ENCODE measurements around the gene GAD2. TPM values are rescaled to one million over a fixed set of nuclear protein-coding genes. Genes with fewer than 3 reads are reported as not detected.
A peak's percentile ranks its signal among the peaks of the same experiment; 100 is the strongest.

The GAD2 gene
- total RNA-seq, 1 experiment from 2014 or later: not detected

- no peak for DNase-seq (ENCODE audit: low read depth, low spot score)
- in situ Hi-C loops (cut with HindIII; ENCODE audit: low pct_unique_long_range_greater_than_20kb, low sequenced_read_pairs): no loop called here
Observed at GRCh38 chr10:26290236-26290635, 73.7 kb downstream of the GAD2 start.

GRCh38 chr10:26291721-26292480, 75.3 kb downstream of the GAD2 start:
- no peak for DNase-seq (ENCODE audit: low read depth, low spot score)
- in situ Hi-C loops (cut with HindIII; ENCODE audit: low pct_unique_long_range_greater_than_20kb, low sequenced_read_pairs): no loop called here

DNA sequence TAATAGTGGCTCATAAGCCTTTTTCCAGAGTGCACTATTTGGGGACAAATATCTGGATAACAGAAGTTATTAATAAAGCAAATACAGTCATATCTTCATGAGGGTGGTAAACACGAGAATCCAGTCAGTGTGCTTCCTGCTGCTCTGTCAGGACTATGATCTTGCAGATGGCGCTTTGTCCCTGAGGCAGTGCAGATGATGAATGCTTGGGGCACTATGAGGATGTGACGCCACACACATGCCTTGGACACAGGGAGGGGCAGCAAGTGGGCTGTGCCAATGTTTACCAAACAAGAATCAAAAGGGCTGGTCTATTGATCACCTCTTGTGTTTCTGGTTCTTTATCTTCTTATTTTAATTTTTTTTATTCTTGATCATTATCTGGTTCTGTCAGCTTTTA, 79.8 kb downstream of the GAD2 start:
- in situ Hi-C loops (cut with HindIII; ENCODE audit: low pct_unique_long_range_greater_than_20kb, low sequenced_read_pairs): no loop called here
- DNase-seq (ENCODE audit: low read depth, low spot score): no peak

- DNase-seq (ENCODE audit: low read depth, low spot score): no peak
- in situ Hi-C loops (cut with HindIII; ENCODE audit: low pct_unique_long_range_greater_than_20kb, low sequenced_read_pairs): no loop called here
Observed at GRCh38 chr10:26300001-26300400, 83.4 kb downstream of the GAD2 start.

DNA sequence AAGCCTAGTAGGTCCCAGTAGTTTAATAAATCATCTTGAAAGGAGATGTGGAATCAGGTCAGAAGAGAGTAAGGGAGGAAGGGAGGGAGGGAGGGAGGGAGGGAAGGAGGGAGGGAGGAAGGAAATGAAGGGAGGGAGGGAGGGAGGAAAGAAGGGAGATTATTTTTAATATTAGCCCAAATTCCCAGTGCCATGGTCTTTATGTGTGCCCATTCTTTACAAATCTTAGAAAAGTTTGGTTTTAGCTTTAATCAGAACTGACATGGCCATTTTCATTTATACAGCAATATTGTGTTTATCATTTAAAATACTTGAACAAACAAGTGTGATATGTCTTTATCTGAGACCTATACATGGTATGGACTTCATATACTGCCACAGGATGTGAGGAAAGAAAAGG, 86.8 kb downstream of the GAD2 start:
- no peak for DNase-seq (ENCODE audit: low read depth, low spot score)
- in situ Hi-C loops (cut with HindIII; ENCODE audit: low pct_unique_long_range_greater_than_20kb, low sequenced_read_pairs): no loop called here

GRCh38 chr10:26310361-26310760, 93.8 kb downstream of the GAD2 start:
- in situ Hi-C loops (cut with HindIII; ENCODE audit: low pct_unique_long_range_greater_than_20kb, low sequenced_read_pairs): no loop called here
- DNase-seq (ENCODE audit: low read depth, low spot score): no peak

DNA sequence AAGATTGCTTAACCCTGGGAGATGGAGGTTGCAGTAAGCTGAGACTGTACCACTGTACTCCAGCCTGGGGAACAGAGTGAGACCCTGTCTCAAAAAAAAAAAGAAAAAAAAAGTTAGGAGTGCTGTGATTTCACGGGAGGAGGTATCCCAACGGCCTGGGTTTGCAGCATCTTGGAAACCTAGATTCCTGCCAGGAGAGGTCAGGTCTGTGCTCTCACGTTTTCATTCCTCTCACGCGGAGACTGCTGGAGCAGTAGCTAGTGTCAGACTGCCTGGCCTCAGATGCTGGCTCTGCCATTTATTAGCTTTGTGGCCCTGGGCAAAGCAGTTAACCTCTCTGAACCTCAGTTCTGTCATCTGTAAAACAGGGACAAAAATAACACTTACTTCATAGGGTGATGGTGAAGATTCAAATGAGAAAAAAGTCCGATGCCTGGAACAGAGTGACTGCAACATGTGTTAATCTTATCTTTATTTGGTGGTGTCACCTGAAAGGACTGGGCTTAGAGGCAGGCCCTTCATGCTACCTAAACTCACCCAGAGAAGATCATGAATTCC, 94.9 kb downstream of the GAD2 start:
- DNase-seq (ENCODE audit: low read depth, low spot score): no peak
- in situ Hi-C loops (cut with HindIII; ENCODE audit: low pct_unique_long_range_greater_than_20kb, low sequenced_read_pairs): no loop called here

DNA sequence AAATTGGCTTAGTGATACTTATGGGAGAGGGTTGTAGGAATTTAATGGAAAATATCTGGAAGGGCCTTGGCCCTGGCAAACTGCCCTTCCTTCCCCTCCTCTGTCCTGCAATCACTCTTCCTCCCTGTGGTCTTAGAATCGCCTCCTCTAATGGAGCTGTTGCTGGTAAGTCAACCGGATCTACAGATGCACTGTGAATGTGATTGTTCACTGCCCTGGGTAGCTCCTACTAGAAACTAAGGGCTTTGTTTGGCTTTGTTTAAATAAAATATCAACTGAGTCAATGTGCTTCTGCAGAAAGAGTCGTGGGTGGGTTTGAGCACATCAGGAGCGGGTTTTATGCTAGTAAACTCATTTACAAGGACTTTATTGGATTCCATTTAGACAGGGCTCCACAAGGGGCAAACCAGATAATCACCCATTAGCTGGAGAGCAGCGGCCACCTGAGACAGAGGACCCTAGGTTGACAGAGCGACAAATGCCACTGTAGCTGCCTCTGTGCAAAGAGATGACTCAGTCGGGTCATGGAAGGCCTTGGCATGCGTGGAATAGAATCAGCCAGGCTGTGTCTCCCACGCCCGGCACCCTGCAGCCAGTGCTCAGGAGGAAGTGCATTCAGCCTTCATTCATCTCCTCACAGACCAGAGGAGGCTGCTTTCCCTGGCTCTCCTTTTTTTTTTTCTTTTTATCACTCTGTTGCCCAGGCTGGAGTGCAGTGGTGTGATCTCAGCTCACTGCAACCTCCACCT, 97.9 kb downstream of the GAD2 start:
- in situ Hi-C loops (cut with HindIII; ENCODE audit: low pct_unique_long_range_greater_than_20kb, low sequenced_read_pairs): no loop called here
- no peak for DNase-seq (ENCODE audit: low read depth, low spot score)

GRCh38 chr10:26318672-26319071, 102.1 kb downstream of the GAD2 start:
- no peak for DNase-seq (ENCODE audit: low read depth, low spot score)
- in situ Hi-C loops (cut with HindIII; ENCODE audit: low pct_unique_long_range_greater_than_20kb, low sequenced_read_pairs): no loop called here

- in situ Hi-C loops (cut with HindIII; ENCODE audit: low pct_unique_long_range_greater_than_20kb, low sequenced_read_pairs): no loop called here
- DNase-seq (ENCODE audit: low read depth, low spot score): no peak
Observed at GRCh38 chr10:26323219-26323618, 106.6 kb downstream of the GAD2 start.

DNA sequence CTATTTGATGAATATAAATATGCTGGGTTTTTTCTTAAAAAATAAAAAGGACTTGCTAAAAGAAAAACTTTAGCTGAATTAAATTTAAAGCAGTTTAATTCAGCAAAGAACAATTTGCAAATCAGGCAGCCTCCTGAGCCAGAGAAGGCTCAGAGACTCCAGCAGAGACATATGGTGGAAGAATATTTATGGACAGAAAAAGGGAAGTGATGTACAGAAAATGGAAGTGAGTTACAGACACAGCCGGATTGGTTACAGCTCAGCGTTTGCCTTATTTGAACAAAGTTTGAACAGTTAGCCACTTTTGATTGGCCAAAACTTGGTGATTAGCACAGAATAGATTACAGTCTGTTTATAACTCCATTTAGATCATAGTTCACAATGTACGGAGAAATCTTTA, 110.3 kb downstream of the GAD2 start:
- no peak for DNase-seq (ENCODE audit: low read depth, low spot score)
- in situ Hi-C loops (cut with HindIII; ENCODE audit: low pct_unique_long_range_greater_than_20kb, low sequenced_read_pairs): no loop called here

- in situ Hi-C loops (cut with HindIII; ENCODE audit: low pct_unique_long_range_greater_than_20kb, low sequenced_read_pairs): no loop called here
Observed at GRCh38 chr10:26327811-26328210, 111.2 kb downstream of the GAD2 start.

DNA sequence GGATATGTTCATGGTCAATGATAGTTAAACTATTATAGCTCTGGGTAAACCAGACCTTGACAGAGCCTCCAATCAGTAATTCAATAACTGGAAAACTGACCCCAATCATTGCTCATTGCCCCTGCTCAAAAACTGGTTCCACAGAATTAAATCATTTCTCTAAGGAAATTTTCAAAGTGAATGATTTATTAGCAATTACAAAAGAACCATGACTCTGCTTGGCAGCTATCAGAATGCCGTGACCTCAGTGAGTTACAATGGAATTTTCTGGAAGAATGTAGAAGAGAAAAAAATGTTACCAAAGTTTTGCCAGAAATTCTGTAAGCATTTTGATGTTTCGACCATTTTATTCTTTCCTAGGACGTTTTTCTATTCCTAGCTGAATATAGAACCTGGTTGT, 114.8 kb downstream of the GAD2 start:
- no peak for DNase-seq (ENCODE audit: low read depth, low spot score)
- in situ Hi-C loops (cut with HindIII; ENCODE audit: low pct_unique_long_range_greater_than_20kb, low sequenced_read_pairs): no loop called here

More at GRCh38 chr10:26327811-26328210, 111.2 kb downstream of the GAD2 start:
- DNase-seq (ENCODE audit: low read depth, low spot score): no peak

GRCh38 chr10:26334232-26334931, 117.8 kb downstream of the GAD2 start:
- DNase-seq (ENCODE audit: low read depth, low spot score): no peak
- in situ Hi-C loops (cut with HindIII; ENCODE audit: low pct_unique_long_range_greater_than_20kb, low sequenced_read_pairs): no loop called here

GRCh38 chr10:26334932-26335573, 118.5 kb downstream of the GAD2 start:
- in situ Hi-C loops (cut with HindIII; ENCODE audit: low pct_unique_long_range_greater_than_20kb, low sequenced_read_pairs): no loop called here

DNA sequence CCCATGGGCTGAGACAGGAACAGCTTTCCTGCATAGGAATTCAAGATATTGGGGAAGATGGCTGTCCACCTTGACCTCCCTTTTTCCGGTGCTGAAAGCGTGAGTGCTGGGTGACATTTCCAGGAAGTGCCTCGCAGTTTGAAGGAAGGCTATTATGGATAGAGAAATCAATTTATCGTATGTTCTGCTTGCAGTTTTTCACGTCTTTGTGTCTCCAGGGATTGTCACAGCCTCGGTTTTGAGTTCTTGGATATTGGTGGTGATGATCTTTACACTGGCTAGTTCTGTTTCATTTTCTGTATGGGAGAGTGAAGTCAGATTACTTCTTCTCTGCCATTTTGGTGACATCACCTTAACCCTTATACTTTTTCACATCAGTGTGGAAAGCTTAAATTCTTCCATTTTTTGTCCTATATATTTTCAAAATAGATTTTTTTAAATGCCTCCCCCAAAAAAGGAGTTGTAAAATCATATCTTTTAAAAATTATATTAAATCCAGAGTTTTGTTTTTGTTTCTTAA, 119.1 kb downstream of the GAD2 start:
- in situ Hi-C loops (cut with HindIII; ENCODE audit: low pct_unique_long_range_greater_than_20kb, low sequenced_read_pairs): no loop called here
- no peak for DNase-seq (ENCODE audit: low read depth, low spot score)

More at GRCh38 chr10:26334932-26335573, 118.5 kb downstream of the GAD2 start:
- peak; percentile 74 for DNase-seq (ENCODE audit: low read depth, low spot score)

GRCh38 chr10:26336979-26337378, 120.4 kb downstream of the GAD2 start:
- no peak for DNase-seq (ENCODE audit: low read depth, low spot score)
- in situ Hi-C loops (cut with HindIII; ENCODE audit: low pct_unique_long_range_greater_than_20kb, low sequenced_read_pairs): no loop called here

DNA sequence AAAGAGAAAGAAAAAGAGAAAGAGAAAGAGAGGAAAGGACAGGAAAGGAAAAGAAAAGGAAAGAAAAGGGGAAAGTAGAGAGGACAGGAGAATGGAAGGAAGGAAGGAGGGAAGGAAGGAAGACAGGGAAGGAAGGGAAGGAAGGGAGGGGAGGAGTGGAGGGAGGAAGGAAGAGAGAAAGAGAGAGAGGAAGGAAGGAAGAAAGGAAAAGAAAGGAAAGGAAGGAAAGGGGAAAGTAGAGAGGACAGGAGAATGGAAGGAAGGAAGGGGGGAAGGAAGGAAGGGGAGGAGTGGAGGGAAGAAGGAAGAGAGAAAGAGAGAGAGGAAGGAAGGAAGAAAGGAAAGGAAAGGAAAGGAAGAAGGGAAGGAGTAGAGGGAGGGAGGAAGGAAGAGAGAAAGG, 125.1 kb downstream of the GAD2 start:
- no peak for DNase-seq (ENCODE audit: low read depth, low spot score)
- in situ Hi-C loops (cut with HindIII; ENCODE audit: low pct_unique_long_range_greater_than_20kb, low sequenced_read_pairs): no loop called here
